Activated CD4-positive, alpha-beta T cell treated with anti-CD3 and anti-CD28 coated beads for 36 hours (primary cell): ENCODE data around the gene MGAT4C. TPM values are rescaled to one million over a fixed set of nuclear protein-coding genes. Genes with fewer than 3 reads are reported as not detected.

Experiments
- ATAC-seq: fragments of 200-7000 bp; cut with Tn5 transposase; one replicate; pipeline ENCODE4 v1.10.0; 2021; ENCODE audit warnings: mild to moderate bottlenecking, moderate library complexity
- CTCF ChIA-PET: fragments of 350-600 bp; sonication (Branson Sonifier 250); formaldehyde crosslinking; loops from one replicate; lab custom pipeline; 2021; ENCODE audit warnings: antibody characterized with exemption; lab: Charles Lee
- POLR2A ChIA-PET: fragments of 350-600 bp; sonication (Branson Sonifier 250); formaldehyde crosslinking; loops from one replicate; lab custom pipeline; 2021; ENCODE audit warnings: antibody characterized with exemption, inconsistent platforms; lab: Charles Lee
- DNase-seq: peaks from one replicate; pipeline ENCODE4 v3.0.0-alpha.2; 2020
- H3K27ac Mint-ChIP-seq: one replicate; pipeline ENCODE4 v1.8.0; 2021; ENCODE audit warnings: mixed read lengths
- H3K27me3 Mint-ChIP-seq: one replicate; pipeline ENCODE4 v1.8.0; 2021; ENCODE audit warnings: mixed read lengths
- H3K36me3 Mint-ChIP-seq: one replicate; pipeline ENCODE4 v1.8.0; 2021; ENCODE audit warnings: low read depth, mixed read lengths
- H3K4me1 Mint-ChIP-seq: one replicate; pipeline ENCODE4 v1.8.0; 2021; ENCODE audit warnings: mixed read lengths
- H3K4me3 Mint-ChIP-seq: one replicate; pipeline ENCODE4 v1.8.0; 2021; ENCODE audit warnings: mild to moderate bottlenecking, moderate library complexity, mixed read lengths
- H3K9me3 Mint-ChIP-seq: one replicate; pipeline ENCODE4 v1.8.0; 2021; ENCODE audit warnings: low read depth, mixed read lengths
- intact Hi-C, 2 experiments: fragments of 100-400 bp; cut with DNase I in 1 of 2; cut with micrococcal nuclease in 1 of 2; formaldehyde crosslinking; loops; one replicate each; pipeline versions ENCODE4 v1.14.2 to v1.15.1; 2022 to 2024; cut with DNase I, micrococcal nuclease
- total RNA-seq, 2 experiments: library from RNA; stranded (reverse); gene quantifications; one replicate each; pipeline ENCODE4 v1.2.3, GENCODE V29; 2021

Gene MGAT4C
- total RNA-seq, 2 experiments from 2014 or later, result not detected

GRCh38 chr12:85963326-85963725, 292.9 kb downstream of the MGAT4C start:
- intact Hi-C loops, result no loop called here
- H3K27ac Mint-ChIP-seq, result no peak overlapping the region
- ATAC-seq (no peak), DNase-seq (no peak)
- H3K4me3 Mint-ChIP-seq, result no peak overlapping the region
- no peaks in the 10 kb centered on the region for H3K4me1 Mint-ChIP-seq
- H3K27me3 Mint-ChIP-seq, result no peaks in the 10 kb centered on the region
- CTCF ChIA-PET, result no interaction called here
- H3K36me3 Mint-ChIP-seq, result no peaks in the 10 kb centered on the region
- no peaks in the 10 kb centered on the region for H3K9me3 Mint-ChIP-seq
- POLR2A ChIA-PET, result no interaction called here

DNA sequence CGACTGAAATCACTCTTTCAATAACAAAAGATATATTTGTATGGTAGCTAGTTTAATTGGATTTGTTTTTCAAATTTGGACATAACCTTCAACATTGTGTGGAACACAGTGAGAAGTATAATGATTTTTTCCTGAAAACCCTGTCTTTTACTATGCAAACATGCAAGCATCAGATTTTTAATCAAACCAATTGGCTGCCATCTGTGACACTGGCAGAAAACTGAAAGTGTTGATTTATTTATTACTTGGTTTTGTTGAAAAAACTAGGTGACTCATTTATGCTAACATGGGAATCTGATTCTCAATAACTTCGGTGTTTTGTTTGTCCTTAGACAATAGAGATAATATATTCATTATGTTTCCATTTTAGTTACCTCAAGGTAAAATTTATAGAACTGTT, 300.1 kb downstream of the MGAT4C start:
- Mint-ChIP-seq H3K9me3 (no peaks in the 10 kb centered on the region), H3K27me3 (peaks cover 2% of the 10 kb centered on the region), H3K36me3 (no peaks in the 10 kb centered on the region), H3K4me1 (no peaks in the 10 kb centered on the region), H3K27ac (no peak overlapping the region), H3K4me3 (no peak overlapping the region)
- ChIA-PET CTCF (no interaction called here), POLR2A (no interaction called here)
- intact Hi-C loops, result no loop called here
- no peak for ATAC-seq
- DNase-seq, result no peak

GRCh38 chr12:85955127-85955526, 301.1 kb downstream of the MGAT4C start:
- POLR2A ChIA-PET, result no interaction called here

DNA sequence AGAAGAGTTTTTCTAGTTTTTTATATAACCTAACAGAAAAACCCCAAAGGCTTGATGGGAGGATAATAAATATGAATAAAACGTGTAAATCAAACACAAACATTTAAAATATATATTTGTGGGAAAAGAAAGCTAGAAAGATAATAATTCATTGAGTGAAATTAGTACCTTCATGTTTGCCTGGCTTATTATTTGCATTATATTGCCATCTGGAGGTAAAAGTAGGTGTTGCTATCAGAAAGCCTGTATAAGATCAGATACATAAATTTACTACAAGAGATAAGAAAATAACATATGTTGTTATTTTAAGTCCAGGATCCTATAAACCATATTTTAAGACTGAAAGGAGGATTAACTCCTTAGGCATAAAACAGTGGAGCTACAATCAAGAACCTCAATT, 304.4 kb downstream of the MGAT4C start:
- CTCF ChIA-PET, result interaction anchor here (0.9 kb wide), 2 partner anchors 28 to 31 kb away, joined by 3 read pairs; no protein-coding TSS in a partner anchor
- POLR2A ChIA-PET, result no interaction called here
- no peaks in the 10 kb centered on the region for H3K4me1 Mint-ChIP-seq
- H3K27ac Mint-ChIP-seq, result no peak overlapping the region
- intact Hi-C loops, result no loop called here
- no peaks in the 10 kb centered on the region for H3K36me3 Mint-ChIP-seq
- no peak overlapping the region for H3K4me3 Mint-ChIP-seq
- DNase-seq, result no peak
- no peak for ATAC-seq
- H3K27me3 Mint-ChIP-seq, result peaks cover 2% of the 10 kb centered on the region
- no peaks in the 10 kb centered on the region for H3K9me3 Mint-ChIP-seq

More at GRCh38 chr12:85955127-85955526, 301.1 kb downstream of the MGAT4C start:
- Mint-ChIP-seq H3K4me3 (no peak overlapping the region), H3K27me3 (peaks cover 2% of the 10 kb centered on the region), H3K27ac (no peak overlapping the region), H3K36me3 (no peaks in the 10 kb centered on the region), H3K9me3 (no peaks in the 10 kb centered on the region), H3K4me1 (no peaks in the 10 kb centered on the region)
- ATAC-seq (no peak), DNase-seq (no peak)
- CTCF ChIA-PET, result no interaction called here
- intact Hi-C loops, result no loop called here

DNA sequence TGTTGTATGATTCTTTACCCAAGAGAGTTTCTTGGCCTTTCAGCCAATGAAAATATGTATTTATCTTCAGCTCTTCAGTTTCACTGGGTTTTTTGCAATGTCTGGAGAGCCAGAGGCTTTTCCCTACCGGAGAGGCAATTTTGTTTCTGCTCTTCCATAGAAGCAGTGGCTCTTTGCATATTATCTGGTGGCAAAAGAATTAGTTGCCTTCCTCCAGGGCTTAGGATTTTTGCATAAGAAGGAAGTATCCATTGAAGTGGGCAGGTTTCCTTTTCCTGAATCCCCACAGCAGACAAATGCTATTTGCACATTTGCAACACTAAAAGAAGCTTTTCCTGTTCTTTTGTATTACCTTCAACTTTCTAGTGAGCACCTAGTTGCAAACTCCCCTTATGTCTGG, 306.9 kb downstream of the MGAT4C start:
- POLR2A ChIA-PET, result no interaction called here
- intact Hi-C loops, result no loop called here
- CTCF ChIA-PET, result interaction anchor here (1.6 kb wide), 1 partner anchor 28 kb away, joined by 3 read pairs; no protein-coding TSS in a partner anchor
- peaks cover 2% of the 10 kb centered on the region for H3K27me3 Mint-ChIP-seq
- H3K4me1 Mint-ChIP-seq, result no peaks in the 10 kb centered on the region
- DNase-seq (no peak), ATAC-seq (no peak)
- no peak overlapping the region for H3K4me3 Mint-ChIP-seq
- H3K9me3 Mint-ChIP-seq, result no peaks in the 10 kb centered on the region
- H3K27ac Mint-ChIP-seq, result no peak overlapping the region
- H3K36me3 Mint-ChIP-seq, result no peaks in the 10 kb centered on the region

DNA sequence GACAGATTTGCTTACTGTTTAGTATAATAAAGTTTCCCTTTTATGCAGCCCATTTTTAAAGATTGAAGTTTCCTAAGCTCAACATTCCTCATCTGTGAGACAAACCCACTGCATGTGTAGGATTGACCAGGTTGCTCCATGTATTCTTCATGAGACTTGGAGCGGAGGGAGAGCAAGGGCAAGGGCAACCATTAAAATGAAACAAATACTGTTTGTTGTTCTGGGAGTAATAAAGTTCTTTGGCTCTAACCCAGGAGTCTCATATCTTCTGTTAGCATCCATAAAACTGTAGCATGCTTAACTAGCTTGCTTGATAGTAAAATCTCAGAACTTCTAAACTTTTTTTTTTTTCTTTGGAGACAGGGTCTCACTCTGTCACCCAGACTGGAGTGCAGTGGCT, 307.9 kb downstream of the MGAT4C start:
- DNase-seq, result no peak
- no peak for ATAC-seq
- Mint-ChIP-seq H3K36me3 (no peaks in the 10 kb centered on the region), H3K9me3 (no peaks in the 10 kb centered on the region), H3K27ac (no peak overlapping the region), H3K27me3 (no peaks in the 10 kb centered on the region), H3K4me3 (no peak overlapping the region), H3K4me1 (no peaks in the 10 kb centered on the region)
- POLR2A ChIA-PET, result no interaction called here
- intact Hi-C loops, result no loop called here
- CTCF ChIA-PET, result interaction anchor here (1.6 kb wide), 1 partner anchor 27 kb away, joined by 3 read pairs; no protein-coding TSS in a partner anchor

- H3K27ac Mint-ChIP-seq, result no peak overlapping the region
- ChIA-PET POLR2A (interaction anchor here (0.7 kb wide), 1 partner anchor 1722 kb away, joined by 4 read pairs; no protein-coding TSS in a partner anchor), CTCF (interaction anchor here (0.7 kb wide), 1 partner anchor 10 kb away, joined by 4 read pairs; no protein-coding TSS in a partner anchor)
- ATAC-seq (no peak), DNase-seq (no peak)
- H3K4me1 Mint-ChIP-seq, result no peaks in the 10 kb centered on the region
- no peaks in the 10 kb centered on the region for H3K9me3 Mint-ChIP-seq
- no peaks in the 10 kb centered on the region for H3K27me3 Mint-ChIP-seq
- intact Hi-C loops, result no loop called here
- H3K4me3 Mint-ChIP-seq, result no peak overlapping the region
- no peaks in the 10 kb centered on the region for H3K36me3 Mint-ChIP-seq
Measured at GRCh38 chr12:85947286-85947685, 308.9 kb downstream of the MGAT4C start.

DNA sequence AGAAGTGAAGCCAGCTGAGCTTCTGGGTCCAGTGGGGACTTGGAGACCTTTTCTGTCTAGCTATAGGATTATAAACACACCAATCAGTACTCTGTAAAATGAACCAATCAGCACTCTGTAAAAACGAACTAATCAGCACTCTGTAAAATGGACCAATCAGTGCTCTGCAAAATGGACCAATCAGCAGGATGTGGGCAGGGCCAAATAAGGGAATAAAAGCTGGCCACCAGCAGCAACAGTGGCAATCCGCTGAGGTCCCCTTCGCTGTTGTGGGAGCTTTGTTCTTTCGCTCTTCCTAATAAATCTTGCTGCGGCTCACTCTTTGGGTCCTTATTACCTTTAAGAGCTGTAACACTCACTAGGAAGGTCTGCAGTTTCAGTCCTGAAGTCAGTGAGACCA, 309.8 kb downstream of the MGAT4C start:
- no peak for DNase-seq
- Mint-ChIP-seq H3K4me3 (no peak overlapping the region), H3K4me1 (no peaks in the 10 kb centered on the region), H3K27ac (no peak overlapping the region), H3K9me3 (no peaks in the 10 kb centered on the region), H3K36me3 (no peaks in the 10 kb centered on the region), H3K27me3 (no peaks in the 10 kb centered on the region)
- POLR2A ChIA-PET, result interaction anchor here (0.7 kb wide), 1 partner anchor 1723 kb away, joined by 4 read pairs; no protein-coding TSS in a partner anchor
- CTCF ChIA-PET, result interaction anchor here (0.7 kb wide), 1 partner anchor 11 kb away, joined by 4 read pairs; no protein-coding TSS in a partner anchor
- intact Hi-C loops, result no loop called here
- no peak for ATAC-seq

DNA sequence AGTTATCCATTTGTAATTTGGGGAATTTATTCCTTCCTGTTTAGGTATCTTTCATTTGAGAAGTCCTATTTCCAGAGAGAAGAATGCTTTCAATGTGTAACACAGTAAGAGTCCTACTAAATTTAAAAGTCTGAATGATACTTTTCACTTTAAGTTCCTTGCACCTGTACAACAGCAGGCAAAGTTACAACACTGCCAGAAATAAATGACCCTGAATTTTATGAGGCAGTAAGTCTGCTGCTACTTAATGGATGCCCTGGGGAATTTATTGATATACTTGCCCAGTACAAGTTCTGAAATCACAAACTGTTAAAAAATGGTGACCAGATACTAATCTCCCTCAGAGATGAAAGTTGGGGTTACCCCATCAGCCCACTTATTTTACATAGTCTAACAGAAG, 329.0 kb downstream of the MGAT4C start:
- POLR2A ChIA-PET, result no interaction called here
- Mint-ChIP-seq H3K4me3 (no peak overlapping the region), H3K27ac (no peak overlapping the region), H3K4me1 (no peaks in the 10 kb centered on the region), H3K9me3 (no peaks in the 10 kb centered on the region), H3K36me3 (no peaks in the 10 kb centered on the region), H3K27me3 (no peaks in the 10 kb centered on the region)
- intact Hi-C loops, result loop anchor here in 1 of 2 experiments (10.0 kb wide), 1 partner anchor 1918 kb away; no protein-coding TSS in a partner anchor
- ATAC-seq (no peak), DNase-seq (no peak)
- CTCF ChIA-PET, result no interaction called here

DNA sequence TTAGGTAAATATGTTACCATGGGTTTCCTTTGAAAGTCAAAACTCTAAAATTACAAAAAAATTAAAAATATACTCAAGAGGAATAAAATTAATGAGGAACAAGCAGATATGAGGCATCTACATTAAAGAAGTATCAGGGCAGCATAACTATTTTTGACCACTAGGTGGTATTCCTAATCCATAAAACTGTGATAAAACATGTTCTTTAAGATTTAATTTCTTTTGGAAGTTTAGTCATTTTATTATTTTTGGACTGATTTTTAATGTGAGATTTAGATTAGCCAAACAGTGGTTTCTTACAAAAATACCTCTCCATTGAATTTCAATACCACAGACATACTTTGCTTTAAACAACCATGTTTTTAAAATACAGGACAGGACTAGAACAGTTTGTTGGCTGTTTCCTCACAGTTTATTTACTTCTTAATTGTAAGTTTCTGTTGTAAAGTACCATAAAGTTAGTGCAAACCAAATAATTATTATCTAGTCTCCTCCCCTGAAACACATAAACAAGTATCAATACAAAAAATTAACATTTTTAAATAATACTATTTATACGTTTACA, 332.3 kb downstream of the MGAT4C start:
- H3K27me3 Mint-ChIP-seq, result no peaks in the 10 kb centered on the region
- H3K27ac Mint-ChIP-seq, result no peak overlapping the region
- no peaks in the 10 kb centered on the region for H3K9me3 Mint-ChIP-seq
- ChIA-PET CTCF (interaction anchor here (0.6 to 1.6 kb wide), 6 partner anchors 12 to 1924 kb away, joined by 3 to 7 read pairs (median 3); no protein-coding TSS in a partner anchor), POLR2A (no interaction called here)
- no peaks in the 10 kb centered on the region for H3K4me1 Mint-ChIP-seq
- DNase-seq, result no peak
- no peak overlapping the region for H3K4me3 Mint-ChIP-seq
- no peaks in the 10 kb centered on the region for H3K36me3 Mint-ChIP-seq
- no peak for ATAC-seq
- intact Hi-C loops, result loop anchor here (2.0 to 10.0 kb wide), 5 partner anchors 347 to 1925 kb away; no protein-coding TSS in a partner anchor

GRCh38 chr12:85920324-85920947, 335.8 kb downstream of the MGAT4C start:
- ChIA-PET POLR2A (interaction anchor here (0.6 kb wide), 1 partner anchor 611 kb away, joined by 4 read pairs; no protein-coding TSS in a partner anchor), CTCF (interaction anchor here (0.7 to 1.8 kb wide), 17 partner anchors 13 to 1046 kb away, joined by 3 to 10 read pairs (median 3); partner anchors contain the start of gene LRRIQ1)
- no peaks in the 10 kb centered on the region for H3K36me3 Mint-ChIP-seq
- H3K27me3 Mint-ChIP-seq, result no peaks in the 10 kb centered on the region
- no peaks in the 10 kb centered on the region for H3K4me1 Mint-ChIP-seq
- intact Hi-C loops, result loop anchor here (1.0 to 10.0 kb wide), 6 partner anchors 343 to 1924 kb away; no protein-coding TSS in a partner anchor
- DNase-seq (no peak), ATAC-seq (peak; percentile 39)
- no peaks in the 10 kb centered on the region for H3K9me3 Mint-ChIP-seq
- no peak overlapping the region for H3K27ac Mint-ChIP-seq
- no peak overlapping the region for H3K4me3 Mint-ChIP-seq
